ENCODE results near the gene ALOX5.
A peak's percentile ranks its signal among the peaks of the same experiment; 100 is the strongest.
"Not testable (repeated sequence)": the region's sequence is repeated elsewhere in the genome, so short reads cannot be mapped to it uniquely, and the experiment has no call there.

The ALOX5 gene

DNA sequence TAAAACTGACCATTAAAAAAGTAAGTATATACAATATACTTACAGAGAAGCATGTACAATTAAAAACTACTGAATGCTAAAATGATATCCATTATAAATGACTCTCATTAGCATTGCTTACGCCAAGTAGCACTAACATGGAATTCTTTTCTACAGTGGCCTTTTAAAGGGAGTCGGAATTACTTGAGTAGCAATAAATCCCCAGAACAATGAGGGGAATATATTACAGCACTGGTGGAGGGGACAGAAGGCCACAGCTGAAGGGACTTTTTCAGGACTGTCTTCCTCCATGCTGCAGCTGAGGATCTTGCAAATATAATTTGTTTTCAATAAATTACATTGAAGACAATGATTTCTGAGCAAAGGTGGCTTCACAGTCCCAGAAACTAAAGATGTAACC is 97.0 kb downstream of the ALOX5 start:
- Histone ChIP-seq H3K36me3 (ENCODE audit: insufficient read depth, low read depth, low read length) (no peaks in the 10 kb centered on the region), H3K4me1 (ENCODE audit: insufficient read depth, low read length) (peaks cover 8% of the 10 kb centered on the region; the same call in 1 of the 2 replicates), H3K9me3 (ENCODE audit: insufficient read depth, low read depth, low read length) (no peaks in the 10 kb centered on the region), H3K27me3 (ENCODE audit: insufficient read depth, low read length) (no peaks in the 10 kb centered on the region), H3K9ac (ENCODE audit: low read depth, low read length) (no peak overlapping the region), H3K27ac (ENCODE audit: low read length) (no peak overlapping the region), H3K4me3 (ENCODE audit: low read length) (no peak overlapping the region)

DNA sequence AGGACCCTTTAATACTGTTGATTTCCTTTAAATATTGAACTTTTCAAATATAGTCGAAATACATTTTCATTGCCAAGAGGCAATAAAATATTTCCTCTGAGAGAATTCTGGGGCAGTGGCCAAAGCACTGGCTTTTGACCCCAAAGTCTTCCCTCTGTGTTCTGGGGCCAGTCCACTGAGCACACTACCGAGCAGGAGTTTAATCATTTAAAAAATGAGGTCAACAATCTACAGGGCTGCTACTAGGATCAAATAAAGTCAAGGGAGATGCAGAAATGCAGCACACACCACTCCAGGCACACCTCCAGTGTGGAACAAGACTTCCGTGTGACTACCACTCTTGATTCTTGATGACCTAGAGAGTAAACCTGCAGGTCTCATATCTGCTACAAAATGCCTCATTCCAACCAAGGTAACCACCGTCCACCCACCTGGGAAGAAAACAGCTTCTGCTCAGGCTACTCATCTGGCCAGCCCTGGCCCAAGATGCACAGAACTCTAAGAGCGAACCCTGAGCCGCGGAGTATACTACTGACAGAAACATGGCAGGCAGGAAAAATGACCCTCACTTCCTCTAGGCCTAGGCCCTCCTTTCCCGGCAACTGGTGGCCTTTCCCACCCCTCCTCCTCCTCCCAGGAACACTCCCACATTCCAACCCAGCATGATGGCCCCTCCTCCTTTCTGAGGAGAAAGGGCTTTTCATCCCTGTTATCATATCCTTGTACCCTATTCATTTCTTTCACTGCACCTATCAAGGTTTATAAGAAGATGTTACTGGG is 97.7 kb downstream of the ALOX5 start:
- no peaks in the 10 kb centered on the region for H3K36me3 ChIP-seq (ENCODE audit: insufficient read depth, low read depth, low read length)
- H3K27ac ChIP-seq (ENCODE audit: low read length): no peak overlapping the region
- no peak overlapping the region for H3K9ac ChIP-seq (ENCODE audit: low read depth, low read length)
- no peaks in the 10 kb centered on the region for H3K9me3 ChIP-seq (ENCODE audit: insufficient read depth, low read depth, low read length)
- H3K4me1 ChIP-seq (ENCODE audit: insufficient read depth, low read length): peaks cover 8% of the 10 kb centered on the region; the same call in 1 of the 2 replicates
- no peaks in the 10 kb centered on the region for H3K27me3 ChIP-seq (ENCODE audit: insufficient read depth, low read length)
- H3K4me3 ChIP-seq (ENCODE audit: low read length): peak overlapping the region; percentile 20; the same call in 1 of the 2 replicates

DNA sequence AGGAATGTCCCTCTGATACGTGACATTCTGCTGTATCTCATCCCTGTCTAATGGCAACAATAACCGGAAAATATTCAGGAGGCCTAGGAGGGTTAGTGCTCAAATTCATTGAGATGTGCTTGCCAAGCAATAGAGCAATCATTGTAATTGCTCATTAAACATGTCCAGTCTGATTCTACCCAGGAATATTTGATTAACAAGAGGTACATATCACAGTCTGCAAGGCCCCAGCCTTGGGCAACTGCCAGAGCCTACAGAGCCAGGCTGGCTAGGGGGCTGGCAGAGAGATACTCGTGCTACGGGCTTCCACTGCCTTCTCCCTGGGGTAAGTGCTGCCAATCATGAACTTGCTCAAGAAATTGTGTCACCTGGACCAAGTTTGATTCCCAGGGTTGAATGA is 99.1 kb downstream of the ALOX5 start:
- H3K27me3 ChIP-seq (ENCODE audit: insufficient read depth, low read length): no peaks in the 10 kb centered on the region
- H3K4me1 ChIP-seq (ENCODE audit: insufficient read depth, low read length): peaks cover 8% of the 10 kb centered on the region; the same call in 1 of the 2 replicates
- H3K27ac ChIP-seq (ENCODE audit: low read length): no peak overlapping the region
- no peak overlapping the region for H3K9ac ChIP-seq (ENCODE audit: low read depth, low read length)
- no peaks in the 10 kb centered on the region for H3K36me3 ChIP-seq (ENCODE audit: insufficient read depth, low read depth, low read length)
- no peak overlapping the region for H3K4me3 ChIP-seq (ENCODE audit: low read length)
- no peaks in the 10 kb centered on the region for H3K9me3 ChIP-seq (ENCODE audit: insufficient read depth, low read depth, low read length)

DNA sequence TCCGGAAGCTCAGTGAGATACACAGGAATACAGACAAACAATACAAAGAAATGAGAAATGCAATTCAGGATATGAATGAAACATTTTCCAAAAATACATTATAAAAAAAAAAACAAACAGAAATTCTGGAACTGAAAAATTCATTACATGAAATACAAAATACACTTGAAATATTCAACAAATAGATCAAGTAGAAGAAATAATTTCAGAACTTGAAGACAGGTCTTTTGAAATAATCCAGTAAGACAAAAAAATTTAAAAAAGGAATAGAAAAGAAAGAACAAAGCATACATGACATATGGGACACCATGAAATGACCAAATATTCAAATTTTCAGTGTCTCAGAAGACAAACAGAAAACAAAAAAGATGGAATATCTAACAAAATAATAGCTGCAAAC is 102.5 kb downstream of the ALOX5 start:
- Histone ChIP-seq H3K27me3 (ENCODE audit: insufficient read depth, low read length) (no peaks in the 10 kb centered on the region), H3K9ac (ENCODE audit: low read depth, low read length) (no peak overlapping the region), H3K9me3 (ENCODE audit: insufficient read depth, low read depth, low read length) (no peaks in the 10 kb centered on the region), H3K36me3 (ENCODE audit: insufficient read depth, low read depth, low read length) (no peaks in the 10 kb centered on the region), H3K4me3 (ENCODE audit: low read length) (no peak overlapping the region), H3K4me1 (ENCODE audit: insufficient read depth, low read length) (peaks cover 8% of the 10 kb centered on the region; the same call in 1 of the 2 replicates), H3K27ac (ENCODE audit: low read length) (no peak overlapping the region)

DNA sequence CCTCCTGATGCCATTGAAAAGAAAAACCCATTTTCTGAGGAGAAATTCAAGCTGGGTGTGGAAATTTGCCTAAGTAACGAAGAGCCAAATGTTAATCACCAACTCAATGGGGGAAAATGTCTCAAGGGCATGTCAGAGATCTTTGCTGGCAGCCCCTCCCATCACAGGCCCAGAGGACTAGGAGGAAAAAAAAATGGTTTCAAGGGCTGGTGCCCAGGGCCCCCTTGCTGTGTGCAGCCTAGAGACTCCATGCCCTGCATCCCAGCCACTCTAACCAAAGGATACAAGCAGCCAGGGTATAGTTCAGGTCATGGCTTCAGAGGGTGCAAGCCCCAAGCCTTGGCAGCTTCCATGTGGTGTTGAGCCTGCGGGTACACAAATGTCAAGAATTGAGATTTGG is 106.3 kb downstream of the ALOX5 start:
- H3K27ac ChIP-seq (ENCODE audit: low read length): no peak overlapping the region
- no peaks in the 10 kb centered on the region for H3K27me3 ChIP-seq (ENCODE audit: insufficient read depth, low read length)
- no peaks in the 10 kb centered on the region for H3K4me1 ChIP-seq (ENCODE audit: insufficient read depth, low read length)
- no peaks in the 10 kb centered on the region for H3K9me3 ChIP-seq (ENCODE audit: insufficient read depth, low read depth, low read length)
- H3K4me3 ChIP-seq (ENCODE audit: low read length): no peak overlapping the region
- no peak overlapping the region for H3K9ac ChIP-seq (ENCODE audit: low read depth, low read length)
- H3K36me3 ChIP-seq (ENCODE audit: insufficient read depth, low read depth, low read length): no peaks in the 10 kb centered on the region

DNA sequence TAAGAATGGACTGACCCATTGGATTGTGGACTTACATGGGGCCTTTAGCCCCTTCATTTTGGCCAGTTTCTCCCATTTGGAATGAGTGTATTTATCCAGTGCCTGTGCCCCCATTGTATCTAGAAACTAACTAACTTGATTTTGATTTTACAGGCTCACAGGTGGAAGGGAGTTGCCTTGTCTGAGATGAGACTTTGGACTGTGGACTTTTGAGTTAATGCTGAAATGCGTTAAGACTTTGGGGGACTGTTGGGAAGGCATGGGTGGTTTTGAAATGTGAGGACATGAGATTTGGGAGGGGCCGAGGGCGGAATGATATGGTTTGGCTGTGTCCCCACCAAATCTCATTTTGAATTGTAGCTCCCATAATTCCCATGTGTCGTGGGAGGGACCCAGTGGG is 107.1 kb downstream of the ALOX5 start:
- not testable (repeated sequence) for H3K9me3 ChIP-seq (ENCODE audit: insufficient read depth, low read depth, low read length); H3K4me1 ChIP-seq (ENCODE audit: insufficient read depth, low read length); H3K27ac ChIP-seq (ENCODE audit: low read length); H3K9ac ChIP-seq (ENCODE audit: low read depth, low read length); H3K27me3 ChIP-seq (ENCODE audit: insufficient read depth, low read length); H3K36me3 ChIP-seq (ENCODE audit: insufficient read depth, low read depth, low read length); H3K4me3 ChIP-seq (ENCODE audit: low read length)

DNA sequence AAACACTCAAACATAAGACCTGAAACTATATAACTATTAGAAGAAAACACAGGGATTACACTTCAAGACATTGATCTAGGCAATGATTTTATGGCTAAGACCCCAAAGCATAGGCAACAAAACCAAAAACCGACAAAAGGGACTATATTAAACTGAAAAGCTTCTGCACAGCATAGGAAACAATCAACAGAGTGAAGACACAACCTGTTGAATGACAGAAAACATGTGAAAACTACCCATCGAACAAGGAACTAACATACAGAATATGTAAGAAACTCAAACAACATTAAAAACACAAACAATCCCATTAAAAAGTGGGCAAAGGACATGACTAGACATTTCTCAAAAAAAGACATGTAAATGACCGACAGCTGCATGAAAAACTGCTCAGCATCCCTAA is 109.0 kb downstream of the ALOX5 start:
- Histone ChIP-seq H3K36me3 (ENCODE audit: insufficient read depth, low read depth, low read length) (no peaks in the 10 kb centered on the region), H3K9me3 (ENCODE audit: insufficient read depth, low read depth, low read length) (no peaks in the 10 kb centered on the region), H3K4me3 (ENCODE audit: low read length) (no peak overlapping the region), H3K27me3 (ENCODE audit: insufficient read depth, low read length) (no peaks in the 10 kb centered on the region), H3K9ac (ENCODE audit: low read depth, low read length) (no peak overlapping the region), H3K27ac (ENCODE audit: low read length) (no peak overlapping the region), H3K4me1 (ENCODE audit: insufficient read depth, low read length) (no peaks in the 10 kb centered on the region)

DNA sequence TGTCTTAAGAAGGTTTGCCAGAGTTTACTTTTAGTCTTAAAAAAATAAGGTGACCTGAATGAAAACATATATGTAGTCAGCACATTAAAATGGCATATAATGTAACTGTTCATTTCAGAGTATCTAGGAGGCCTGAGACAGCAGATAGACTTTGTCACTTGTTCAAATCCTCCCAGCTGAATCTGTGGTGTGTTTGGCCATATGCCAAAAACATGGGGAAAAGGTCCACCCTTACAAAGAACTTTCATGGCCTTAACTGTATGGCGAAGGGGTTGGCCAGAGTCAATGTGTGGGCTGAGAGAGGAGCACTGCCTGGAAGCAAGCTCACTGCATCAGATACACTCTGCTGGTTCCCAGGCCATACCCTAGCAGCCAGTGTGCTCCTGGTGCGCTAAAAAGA is 113.7 kb downstream of the ALOX5 start:
- Histone ChIP-seq H3K4me1 (ENCODE audit: insufficient read depth, low read length) (no peaks in the 10 kb centered on the region), H3K9ac (ENCODE audit: low read depth, low read length) (no peak overlapping the region), H3K27me3 (ENCODE audit: insufficient read depth, low read length) (no peaks in the 10 kb centered on the region), H3K36me3 (ENCODE audit: insufficient read depth, low read depth, low read length) (no peaks in the 10 kb centered on the region), H3K4me3 (ENCODE audit: low read length) (no peak overlapping the region), H3K9me3 (ENCODE audit: insufficient read depth, low read depth, low read length) (0 out of 2 replicates have a peak, but pooled peaks cover 3% of the 10 kb centered on the region), H3K27ac (ENCODE audit: low read length) (no peak overlapping the region)

DNA sequence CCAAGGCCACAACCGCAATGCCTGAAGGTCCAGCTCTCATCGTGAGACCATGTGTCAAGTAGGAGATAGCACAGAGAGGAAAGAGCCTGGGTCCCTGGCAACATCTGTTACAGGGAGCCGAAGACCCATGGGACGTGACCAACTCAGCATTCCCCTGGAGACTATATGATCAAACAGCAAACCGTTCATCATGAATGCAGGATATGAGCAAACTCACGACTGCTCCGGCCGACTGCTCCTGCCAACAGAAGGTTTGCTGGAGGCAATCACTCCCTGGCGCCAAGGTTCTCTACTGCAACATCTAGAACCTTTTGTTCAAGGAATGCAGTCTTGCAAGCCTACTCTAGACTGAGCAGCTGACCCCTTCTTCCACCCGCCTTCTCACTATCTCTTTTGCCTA is 114.3 kb downstream of the ALOX5 start:
- H3K9me3 ChIP-seq (ENCODE audit: insufficient read depth, low read depth, low read length): 0 out of 2 replicates have a peak, but pooled peaks cover 3% of the 10 kb centered on the region
- no peaks in the 10 kb centered on the region for H3K4me1 ChIP-seq (ENCODE audit: insufficient read depth, low read length)
- H3K36me3 ChIP-seq (ENCODE audit: insufficient read depth, low read depth, low read length): no peaks in the 10 kb centered on the region
- no peaks in the 10 kb centered on the region for H3K27me3 ChIP-seq (ENCODE audit: insufficient read depth, low read length)
- H3K27ac ChIP-seq (ENCODE audit: low read length): no peak overlapping the region
- no peak overlapping the region for H3K4me3 ChIP-seq (ENCODE audit: low read length)
- no peak overlapping the region for H3K9ac ChIP-seq (ENCODE audit: low read depth, low read length)

DNA sequence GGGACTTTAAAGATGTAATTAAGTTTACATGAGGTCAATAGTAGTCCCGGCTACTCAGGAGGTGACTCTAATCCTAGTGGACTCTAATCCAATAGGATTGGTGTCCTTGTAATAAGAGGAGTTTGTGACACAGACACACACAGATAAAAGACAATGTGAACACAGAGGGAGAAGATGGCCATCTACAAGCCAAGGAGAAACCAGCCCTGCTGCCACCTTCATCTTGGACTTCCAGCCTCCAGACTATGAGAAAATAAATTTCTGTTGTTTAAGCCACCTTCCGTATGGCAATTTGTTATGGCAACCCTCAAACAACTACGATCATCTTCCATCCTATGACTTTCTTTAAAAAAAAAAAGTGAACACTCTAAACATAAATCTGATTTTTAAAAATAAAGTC is 116.3 kb downstream of the ALOX5 start:
- Histone ChIP-seq H3K9me3 (ENCODE audit: insufficient read depth, low read depth, low read length) (peaks cover 3% of the 10 kb centered on the region; the same call in 1 of the 2 replicates), H3K9ac (ENCODE audit: low read depth, low read length) (no peak overlapping the region)

DNA sequence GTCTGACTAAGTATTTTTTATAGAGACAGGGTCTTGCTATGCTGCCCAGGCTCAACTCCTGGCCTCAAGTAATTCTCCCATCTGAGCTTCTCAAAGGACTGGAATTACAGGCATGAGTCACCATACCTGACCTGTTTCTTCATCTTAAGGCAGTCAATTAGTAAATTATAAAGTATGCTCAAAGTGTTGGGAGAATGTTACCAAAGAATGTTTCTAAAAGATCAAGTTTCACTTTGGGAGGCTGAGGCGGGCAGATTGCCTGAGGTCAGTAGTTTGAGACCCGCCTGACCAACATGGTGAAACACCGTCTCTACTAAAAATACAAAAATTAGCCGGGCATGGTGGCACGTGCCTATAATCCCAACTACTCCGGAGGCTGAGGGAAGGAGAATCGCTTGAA is 117.0 kb downstream of the ALOX5 start:
- H3K36me3 ChIP-seq (ENCODE audit: insufficient read depth, low read depth, low read length): no peaks in the 10 kb centered on the region
- no peaks in the 10 kb centered on the region for H3K4me1 ChIP-seq (ENCODE audit: insufficient read depth, low read length)
- H3K27me3 ChIP-seq (ENCODE audit: insufficient read depth, low read length): no peaks in the 10 kb centered on the region
- no peak overlapping the region for H3K27ac ChIP-seq (ENCODE audit: low read length)
- H3K9me3 ChIP-seq (ENCODE audit: insufficient read depth, low read depth, low read length): peaks cover 3% of the 10 kb centered on the region; the same call in 1 of the 2 replicates
- H3K9ac ChIP-seq (ENCODE audit: low read depth, low read length): no peak overlapping the region
- no peak overlapping the region for H3K4me3 ChIP-seq (ENCODE audit: low read length)

More for the DNA sequence above, 116.3 kb downstream of the ALOX5 start:
- Histone ChIP-seq H3K36me3 (ENCODE audit: insufficient read depth, low read depth, low read length) (no peaks in the 10 kb centered on the region), H3K4me3 (ENCODE audit: low read length) (no peak overlapping the region), H3K4me1 (ENCODE audit: insufficient read depth, low read length) (no peaks in the 10 kb centered on the region), H3K27me3 (ENCODE audit: insufficient read depth, low read length) (no peaks in the 10 kb centered on the region), H3K27ac (ENCODE audit: low read length) (no peak overlapping the region)

All from iPS-20b (cell line).